ENCODE measurements around the gene PDGFRA.

Gene PDGFRA

DNA sequence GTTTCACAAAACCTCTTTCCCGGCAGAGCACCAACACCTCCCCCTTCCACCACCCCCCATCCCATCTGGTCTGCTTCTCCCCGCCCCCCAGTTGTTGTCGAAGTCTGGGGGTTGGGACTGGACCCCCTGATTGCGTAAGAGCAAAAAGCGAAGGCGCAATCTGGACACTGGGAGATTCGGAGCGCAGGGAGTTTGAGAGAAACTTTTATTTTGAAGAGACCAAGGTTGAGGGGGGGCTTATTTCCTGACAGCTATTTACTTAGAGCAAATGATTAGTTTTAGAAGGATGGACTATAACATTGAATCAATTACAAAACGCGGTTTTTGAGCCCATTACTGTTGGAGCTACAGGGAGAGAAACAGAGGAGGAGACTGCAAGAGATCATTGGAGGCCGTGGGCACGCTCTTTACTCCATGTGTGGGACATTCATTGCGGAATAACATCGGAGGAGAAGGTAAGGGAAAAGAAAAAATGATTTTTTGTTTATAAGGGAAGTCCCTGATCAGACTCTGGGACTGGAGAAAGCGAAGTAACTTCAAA is at the start of gene PDGFRA:
TSS of gene PDGFRA (plus strand) at position 333 of the 541 bp plus-strand sequence. CDS start 29,476 bp downstream, outside the sequence.
- no peak for DNase-seq

DNA sequence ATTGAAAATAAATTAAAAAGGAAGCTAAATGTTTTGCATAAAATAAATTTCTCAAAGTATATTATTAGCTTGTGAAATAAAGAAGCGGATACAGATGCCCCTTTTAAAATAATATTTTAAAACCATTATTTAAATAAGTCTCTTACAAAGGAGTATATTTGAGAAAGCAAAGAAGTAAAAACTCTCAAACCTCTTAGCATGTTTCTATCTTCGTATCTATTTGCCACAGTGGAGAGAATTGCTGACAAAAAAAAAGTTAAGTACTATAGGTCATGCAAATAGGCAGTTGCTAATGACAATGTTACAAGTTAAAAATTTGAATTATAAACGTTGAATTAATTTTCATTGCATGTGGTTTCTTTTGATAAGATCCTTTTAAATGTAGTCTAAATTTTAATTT is 44.5 kb upstream of the PDGFRA start:
- DNase-seq: no peak

DNA sequence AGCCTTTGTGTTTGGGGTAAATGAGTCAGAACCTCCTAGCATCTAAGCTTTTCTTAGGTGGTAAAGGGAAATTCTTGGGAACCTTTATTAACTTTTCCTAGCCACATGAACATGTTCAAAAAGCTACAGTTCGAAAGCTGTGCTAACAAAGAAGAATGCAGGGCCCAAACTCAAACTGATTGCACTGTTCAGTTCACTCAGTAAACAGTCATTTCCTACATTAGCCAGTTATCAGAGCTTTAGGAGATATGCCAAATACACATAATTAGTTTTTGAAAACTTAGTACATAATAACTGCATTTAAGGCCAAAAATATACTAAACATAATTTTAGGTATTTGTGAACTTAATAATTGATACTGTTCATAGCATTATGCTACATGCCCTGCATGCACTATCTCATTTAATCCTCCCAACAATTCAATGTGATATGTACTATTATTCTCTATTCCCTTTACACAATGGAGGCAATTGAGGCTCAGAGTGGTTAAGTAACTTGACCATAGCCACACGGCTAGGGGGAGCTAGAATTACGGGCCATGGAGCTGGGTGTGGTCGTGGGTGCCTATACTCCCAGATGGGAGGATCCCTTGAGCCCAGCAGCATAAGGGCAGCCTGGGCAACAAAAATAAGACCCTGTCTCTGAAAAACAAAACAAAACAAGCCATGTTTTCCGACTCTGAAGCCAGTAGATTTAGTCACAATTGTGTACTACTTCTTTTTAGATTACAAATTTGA is 43.9 kb upstream of the PDGFRA start:
- DNase-seq: no peak

DNA sequence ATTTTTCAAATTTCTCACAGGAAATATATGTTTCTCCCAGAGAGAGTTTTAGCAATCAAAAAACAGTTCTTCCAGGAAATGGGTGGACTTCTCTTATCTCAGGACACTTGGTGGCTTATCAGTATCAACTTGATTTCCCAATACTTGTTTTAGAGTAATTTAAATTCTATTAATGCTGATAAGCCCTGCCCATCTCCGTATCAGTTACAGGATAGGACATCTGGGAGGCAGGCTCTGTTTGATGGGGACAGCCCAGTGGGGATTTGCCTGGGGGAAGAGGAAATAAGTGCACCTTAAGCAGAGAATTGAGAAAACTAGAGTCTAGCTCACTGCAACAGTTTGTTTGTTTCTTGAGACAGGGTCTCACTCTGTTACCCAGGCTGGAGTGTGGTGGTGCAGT is 43.2 kb upstream of the PDGFRA start:
- no peak for DNase-seq

DNA sequence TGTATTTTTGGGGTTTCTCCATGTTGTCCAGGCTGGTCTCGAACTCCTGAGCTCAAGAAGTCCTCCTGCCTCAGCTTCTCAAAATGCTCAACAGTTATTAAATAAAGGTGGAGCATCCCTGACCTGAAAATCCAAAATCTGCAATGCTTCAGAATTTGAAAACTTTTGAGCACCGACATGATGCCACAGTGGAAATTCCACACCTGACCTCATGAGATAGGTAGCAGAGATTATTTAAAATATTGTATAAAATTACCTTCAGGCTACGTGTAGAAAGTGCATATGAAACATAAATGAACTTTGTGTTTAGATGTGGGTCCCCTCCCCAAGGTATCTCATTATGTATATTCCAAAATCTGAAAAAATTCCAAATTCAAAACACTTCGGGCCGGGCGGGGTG is 42.7 kb upstream of the PDGFRA start:
- no peak for DNase-seq

DNA sequence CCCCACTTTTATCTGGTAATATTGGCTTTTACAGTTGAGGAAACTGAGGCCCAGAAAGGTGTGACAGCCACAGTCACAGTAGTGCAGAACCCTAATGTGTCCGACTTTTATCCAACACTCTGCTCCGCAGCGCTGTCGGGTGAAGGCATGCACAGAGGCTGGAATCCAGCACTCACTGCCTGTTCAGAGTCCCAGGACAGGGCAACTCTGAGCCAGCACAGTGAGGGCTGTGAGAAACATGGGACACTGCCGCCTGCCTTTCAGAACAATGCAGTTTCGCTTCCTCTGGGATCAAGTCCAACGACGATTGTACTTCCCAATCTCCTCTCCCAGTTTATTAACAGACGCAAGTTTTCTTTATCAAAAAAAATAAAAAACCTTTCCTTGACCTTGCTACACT is 41.9 kb upstream of the PDGFRA start:
- no peak for DNase-seq

DNA sequence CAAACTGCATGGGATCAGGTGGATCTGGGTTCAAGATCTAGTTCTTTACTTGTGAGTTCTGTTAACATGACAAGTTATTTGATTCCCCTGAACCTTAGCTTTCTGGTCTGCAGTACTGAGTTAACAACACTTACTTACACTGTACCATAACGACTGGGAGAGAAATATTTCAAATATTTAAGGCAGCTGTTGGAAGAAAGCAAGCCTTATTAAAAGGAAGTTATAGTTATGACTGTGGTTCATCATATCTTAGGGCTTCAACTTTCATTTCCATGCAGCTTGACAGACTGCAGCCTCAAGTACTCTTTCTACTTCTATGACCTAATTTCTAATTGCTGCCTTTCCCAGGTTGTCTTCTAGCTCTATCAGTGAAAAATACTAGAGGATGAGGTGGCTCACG is 40.0 kb upstream of the PDGFRA start:
- DNase-seq: no peak

DNA sequence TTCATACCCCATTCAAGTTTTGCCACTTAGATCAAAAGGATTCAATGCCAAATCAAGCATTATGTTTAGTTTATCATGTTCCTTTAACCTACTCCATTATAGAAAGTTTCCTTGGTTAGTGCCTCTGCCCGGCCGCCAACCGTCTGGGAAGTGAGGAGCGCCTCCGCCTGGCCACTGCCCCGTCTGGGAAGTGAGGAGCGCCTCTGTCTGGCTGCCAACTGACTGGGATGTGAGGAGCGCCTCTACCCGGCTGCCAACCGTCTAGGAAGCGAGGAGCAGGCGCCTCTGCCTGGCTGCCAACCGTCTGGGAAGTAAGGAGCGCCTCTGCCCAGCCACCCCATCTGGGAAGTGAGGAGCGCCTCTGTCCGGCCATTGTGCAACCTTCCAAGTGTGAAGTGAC is 36.3 kb upstream of the PDGFRA start:
- DNase-seq: no peak

DNA sequence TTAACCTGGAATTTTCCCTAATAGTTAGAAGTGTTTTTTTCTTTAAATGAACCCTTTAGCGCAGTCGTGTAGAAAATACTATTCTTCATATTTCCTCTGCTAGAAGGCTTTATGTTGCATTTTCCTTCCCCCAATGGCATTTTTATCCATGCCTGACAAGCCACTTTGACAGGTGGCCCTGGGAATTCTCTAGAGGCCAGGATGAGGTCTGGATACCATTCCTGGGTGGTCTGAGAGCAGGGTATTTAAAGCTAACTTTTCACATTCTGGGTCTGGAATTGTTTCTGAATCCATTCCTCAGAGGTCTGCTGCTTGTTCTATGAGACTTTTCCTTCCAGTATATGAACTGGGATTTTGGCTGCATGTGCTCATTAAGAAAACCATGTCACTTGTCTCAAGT is 31.2 kb upstream of the PDGFRA start:
- DNase-seq: no peak

DNA sequence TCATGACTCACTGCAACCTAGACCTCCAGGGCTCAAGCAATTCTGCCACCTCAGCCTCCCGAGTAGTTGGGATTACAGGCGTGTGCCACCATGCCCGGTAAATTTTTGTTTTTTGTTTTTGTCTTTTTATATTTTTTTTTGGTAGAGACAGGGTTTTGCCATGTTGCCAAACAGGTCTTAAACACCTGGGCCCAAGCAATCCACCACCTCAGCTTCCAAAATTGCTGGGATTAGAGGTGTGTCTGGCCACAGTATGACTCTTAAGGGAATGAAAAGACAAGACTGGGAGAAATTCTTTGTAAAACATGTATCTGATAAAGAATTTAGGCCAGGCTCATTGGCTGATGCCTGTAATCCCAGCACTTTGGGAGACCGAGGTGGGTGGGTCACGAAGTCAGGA is 29.2 kb upstream of the PDGFRA start:
- DNase-seq: no peak

DNA sequence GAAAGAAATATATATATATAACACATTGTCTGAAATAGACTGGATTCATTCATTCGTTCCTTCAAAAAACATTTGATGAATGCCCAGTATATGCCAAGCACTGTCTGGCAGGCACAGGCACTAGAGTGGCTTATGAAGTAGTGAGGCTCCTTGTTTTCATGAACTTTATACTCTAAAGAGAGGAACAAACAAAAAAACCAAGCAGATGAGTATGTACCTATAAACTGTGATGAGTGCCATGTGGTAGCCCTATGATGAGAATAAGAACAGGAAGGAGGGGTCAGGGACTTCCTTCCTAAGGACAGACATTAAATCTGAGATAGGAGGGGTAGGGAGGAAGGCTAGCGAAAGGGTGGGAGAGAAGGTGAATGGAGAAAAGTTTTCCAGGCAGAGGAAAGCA is 19.5 kb upstream of the PDGFRA start:
- DNase-seq: no peak

DNA sequence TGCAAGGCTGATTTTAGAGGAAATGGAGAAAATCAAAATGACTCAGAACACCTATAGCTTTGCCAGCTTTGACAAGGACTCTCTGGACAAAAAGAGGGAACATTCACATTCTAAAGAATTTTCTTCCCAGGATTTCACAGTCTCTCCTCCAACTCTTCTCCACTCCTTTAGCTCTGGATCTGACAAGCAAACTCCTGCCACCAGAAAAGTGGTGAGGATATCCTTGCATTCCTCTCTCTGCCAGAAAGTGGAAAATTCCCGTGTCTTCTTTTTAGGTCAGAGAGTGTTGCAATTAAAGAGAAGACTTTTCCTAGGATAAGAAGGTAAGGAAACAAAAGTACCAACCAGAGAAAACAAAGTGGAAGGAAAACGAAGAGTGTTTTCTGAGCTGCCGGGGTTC is 16.1 kb upstream of the PDGFRA start:
- DNase-seq: no peak

DNA sequence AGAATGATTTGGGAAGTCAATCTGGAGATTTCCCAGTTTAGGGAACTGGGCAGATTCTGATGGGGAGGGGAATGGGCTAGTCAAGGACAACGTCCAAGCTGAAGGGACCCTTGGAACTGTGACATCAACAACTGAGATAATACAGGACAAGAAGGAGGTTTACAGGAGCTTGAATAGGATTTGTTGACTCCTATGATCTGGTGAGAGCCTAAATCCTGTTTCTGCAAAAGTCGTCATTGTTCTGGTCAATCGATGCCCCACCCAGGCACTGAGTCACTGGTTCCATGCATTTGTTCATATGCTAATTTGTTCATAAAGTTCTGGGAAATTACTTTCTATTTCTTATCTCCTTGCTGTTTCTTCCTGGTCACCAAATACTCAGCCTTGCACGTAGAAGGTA is 15.3 kb upstream of the PDGFRA start:
- DNase-seq: no peak

DNA sequence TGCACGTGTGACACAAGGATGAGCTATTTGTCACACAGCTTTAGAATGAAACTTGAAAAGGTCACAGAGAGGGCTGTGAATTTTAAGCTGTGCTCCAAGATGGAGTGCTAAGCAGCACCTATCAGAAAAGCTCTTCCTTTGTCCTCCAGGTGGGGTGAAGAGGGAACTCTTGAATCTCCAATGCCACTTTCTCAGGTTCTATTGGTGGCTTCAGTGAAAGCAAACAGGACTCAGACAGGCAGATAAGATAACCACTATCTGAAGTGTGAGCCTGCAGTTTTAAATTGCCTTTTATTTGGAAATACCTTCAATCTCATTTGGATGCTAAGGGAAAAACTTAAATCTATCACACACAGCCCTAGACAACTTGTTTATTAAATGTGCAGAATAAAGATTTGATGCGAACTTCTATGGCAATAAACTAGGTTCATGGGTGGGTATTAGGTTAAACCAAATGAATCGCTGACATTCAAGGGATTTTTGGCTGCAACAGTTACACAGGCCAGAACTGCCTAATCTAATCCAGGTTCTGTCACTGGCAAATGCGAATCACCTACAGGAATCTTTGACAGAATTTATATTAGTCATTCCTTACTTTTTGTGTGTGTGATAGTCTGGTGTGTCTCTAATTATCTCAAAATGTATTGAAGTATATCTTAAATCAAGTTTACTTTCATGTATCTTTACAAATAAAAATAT is 13.6 kb upstream of the PDGFRA start:
- DNase-seq: no peak

DNA sequence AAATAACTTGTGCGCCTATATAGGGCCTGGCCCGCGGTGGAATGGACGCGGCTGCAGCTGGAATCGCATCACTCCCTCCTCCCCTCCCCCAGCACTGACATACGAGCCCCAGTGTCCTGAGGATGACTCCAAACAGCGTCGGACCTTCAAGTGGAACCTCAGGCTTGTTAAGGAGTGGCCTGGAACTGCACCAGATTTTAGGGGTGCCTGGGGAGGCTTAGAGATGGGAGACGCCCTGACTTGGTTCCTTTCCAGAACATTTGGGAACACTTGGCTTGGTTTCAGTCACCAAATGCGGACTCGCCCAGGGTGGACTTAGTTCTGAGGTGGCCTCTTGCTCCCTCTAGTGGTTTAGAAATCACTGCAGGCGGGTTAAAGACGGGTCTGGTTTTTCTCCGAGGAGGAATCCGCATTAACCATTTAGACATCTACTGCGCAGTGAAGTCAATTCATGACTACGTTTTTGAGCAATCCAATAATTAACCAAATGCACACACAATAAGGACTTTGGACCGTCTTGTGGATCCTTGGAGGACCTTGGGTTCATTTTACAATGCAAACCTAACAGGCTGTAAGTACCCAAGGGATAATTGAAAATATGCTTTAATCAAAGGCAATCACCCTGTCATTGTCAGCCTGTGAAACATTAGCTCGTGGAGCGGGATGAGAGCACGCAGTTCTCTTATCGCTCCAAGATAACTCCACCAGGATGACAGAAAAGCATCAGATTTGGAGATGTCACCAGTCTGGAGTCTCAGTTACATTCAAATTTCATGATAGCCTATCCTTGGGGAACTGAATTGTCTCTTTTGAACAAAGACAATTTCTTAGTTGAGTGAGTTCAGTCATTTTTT is 11.2 kb upstream of the PDGFRA start:
- peak; percentile 56 for DNase-seq

DNA sequence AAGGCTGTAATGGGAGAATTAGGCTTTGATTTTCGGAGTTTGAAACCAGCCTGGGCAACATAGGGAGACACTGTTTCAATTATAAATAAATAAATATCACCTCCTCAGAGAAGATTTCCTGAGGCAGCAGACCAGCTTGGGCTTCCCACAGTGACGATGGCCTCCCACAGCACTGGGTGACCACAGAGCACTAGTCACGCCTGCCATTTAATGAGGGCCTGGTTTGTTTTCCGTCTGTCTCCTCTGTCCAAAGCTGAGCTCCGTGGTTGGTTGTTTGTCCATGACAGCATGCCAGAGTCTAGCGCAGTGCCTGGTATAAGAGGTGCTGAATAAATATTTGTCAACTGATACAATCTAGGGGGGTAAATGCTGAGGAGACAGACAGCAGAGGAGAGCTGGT is 10.4 kb upstream of the PDGFRA start:
- no peak for DNase-seq

DNA sequence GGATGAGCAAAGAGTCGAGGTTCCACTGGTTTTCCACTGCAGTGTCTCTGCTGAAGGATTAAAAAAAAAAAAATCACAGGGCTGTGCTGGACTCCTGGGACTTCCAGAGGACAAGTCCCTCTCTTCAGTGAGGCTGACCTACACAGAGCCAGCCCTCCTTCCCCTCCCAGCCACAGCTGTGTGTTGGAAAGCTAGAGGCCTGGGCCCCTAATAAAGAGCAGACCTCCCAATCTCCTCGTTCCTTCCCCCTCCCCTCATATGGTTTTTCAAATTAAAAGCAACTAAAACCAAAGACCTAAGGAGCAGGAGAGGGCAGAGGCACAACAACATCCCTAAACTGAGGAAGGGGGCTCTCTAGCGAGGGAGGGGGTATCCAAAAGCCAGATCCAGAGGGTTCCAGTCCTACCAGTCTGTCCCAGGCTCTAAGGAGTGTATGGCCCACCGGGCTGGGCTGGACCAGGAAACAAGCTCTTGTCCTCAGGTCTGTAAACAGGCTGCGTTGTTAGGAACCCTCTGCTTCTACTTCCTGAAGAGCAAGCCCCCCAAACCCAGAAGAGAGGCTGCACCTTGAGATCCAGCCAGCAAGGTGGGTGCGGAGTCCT is 4.0 kb upstream of the PDGFRA start:
- DNase-seq: no peak

DNA sequence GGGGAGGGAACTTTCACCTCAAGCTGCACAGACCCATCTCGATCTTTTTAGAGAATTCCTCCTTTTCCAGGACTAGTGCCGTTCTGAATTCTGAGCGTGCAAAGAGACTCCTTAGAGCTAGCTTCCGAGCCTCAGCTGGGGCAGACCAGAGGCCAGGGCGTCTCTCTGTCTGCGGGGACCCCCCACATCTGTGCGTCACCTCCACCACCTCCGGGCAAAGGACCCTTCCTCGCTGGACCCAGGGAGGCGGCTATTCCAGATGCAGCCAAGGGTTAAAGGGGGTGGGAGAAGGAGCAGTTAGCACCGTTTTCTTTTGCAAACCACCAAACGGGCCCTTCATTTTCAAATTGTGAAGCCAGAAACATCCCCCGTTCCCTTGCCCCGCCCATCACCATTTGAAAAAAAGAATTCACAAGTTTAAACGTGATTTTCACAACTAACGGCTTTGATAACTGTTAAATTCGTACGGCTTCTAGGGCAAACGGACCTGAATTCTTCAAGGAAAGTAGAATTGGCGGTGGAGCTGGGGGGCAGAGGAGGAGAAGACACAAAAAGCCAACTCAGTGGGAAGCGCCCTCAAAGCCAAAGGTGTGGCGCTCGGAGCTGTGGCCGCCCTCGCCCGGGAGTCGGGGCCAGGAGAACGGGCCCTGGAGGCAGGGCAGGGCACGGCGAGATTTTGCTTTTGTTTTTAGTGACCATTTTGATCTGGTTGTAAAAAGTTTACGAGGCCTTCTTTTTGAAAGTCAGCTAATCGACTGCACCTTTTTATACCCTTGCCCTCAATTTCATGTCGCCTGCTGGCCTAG is 3.3 kb upstream of the PDGFRA start:
- DNase-seq: no peak

DNA sequence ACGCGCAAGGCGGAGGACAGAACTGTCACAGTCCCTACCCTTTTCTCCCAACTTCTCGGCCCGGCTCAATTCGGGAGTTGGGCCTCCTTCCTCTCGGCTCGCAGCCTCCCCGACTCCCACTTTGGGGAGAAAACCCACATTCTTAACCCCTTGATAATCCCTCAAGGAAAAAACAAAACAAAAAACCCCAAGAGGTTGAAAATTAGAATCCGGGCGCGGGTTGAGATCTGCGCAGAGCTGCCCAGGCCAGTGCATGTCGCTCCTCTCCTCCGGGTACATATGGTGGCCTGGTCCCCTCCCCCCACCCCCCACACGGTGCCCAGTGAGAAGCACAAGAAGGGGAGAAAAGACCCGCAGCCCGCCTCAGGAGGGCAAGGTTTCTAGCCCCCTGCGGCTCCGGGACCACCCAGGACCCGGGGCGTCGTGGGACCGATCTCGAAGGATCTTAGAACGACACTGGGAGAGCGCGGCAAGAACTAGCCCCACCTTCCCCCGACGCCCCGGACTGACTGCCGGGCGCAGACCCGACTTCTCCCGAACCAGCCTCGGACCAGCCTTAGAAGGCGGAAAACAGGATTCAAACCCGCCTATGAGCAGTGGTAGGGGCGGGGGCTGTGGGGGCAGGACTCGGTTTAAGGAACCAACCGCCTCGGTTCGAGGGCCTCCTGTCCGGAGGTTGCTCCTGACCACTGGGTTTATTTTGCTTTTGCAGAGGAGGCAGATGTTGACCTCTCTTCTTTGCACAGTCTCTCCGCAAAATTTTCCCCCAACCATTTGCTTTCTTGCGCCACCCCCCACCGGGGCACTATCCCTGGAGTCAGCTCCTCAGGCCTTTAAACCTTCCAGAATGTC is 2.5 kb upstream of the PDGFRA start:
- DNase-seq: no peak

DNA sequence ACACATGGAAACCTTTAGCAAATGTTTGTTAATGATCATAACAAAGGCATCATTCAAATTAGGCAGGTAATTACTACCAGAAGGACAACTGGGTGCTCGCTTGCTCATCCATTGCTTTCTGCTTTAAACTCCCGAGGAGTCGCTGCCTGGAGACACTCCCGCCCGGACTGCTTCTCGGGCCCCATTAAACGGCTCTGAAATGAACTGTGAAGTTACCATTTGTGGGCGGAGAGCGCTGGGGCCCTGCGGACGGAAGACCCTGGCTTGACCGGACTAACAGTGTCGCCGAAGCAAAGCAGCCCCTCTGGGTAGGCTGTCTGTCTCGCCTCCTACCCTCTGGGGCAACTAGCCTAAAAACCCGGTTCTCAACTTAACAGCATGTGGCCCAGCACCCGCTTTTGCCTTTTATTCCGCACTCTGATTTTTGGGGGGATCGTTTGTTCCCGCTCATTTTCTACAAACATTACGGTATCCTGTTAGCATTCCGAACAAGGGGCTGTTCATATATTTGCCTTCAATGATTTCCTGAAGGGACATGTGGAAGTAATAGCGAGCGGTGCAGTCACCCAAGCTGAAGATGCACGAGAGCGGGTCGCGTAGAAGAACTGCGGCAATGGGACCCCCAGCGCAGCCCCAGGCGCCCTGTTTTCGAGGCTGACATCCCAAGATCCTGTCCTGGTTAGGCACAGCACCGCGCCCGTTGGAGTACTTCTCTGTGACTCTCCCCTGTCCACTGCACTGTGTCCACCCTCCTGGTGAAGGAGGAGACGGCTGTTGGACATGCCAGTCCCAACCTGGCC is 1.6 kb upstream of the PDGFRA start:
- DNase-seq: no peak

Measured in CD4-positive, alpha-beta T cell treated with Interleukin-15 for 1 hour (primary cell).